Stomach (tissue), 4 donors: ENCODE results near the gene SURF1.

Source experiments
- CTCF ChIP-seq, 7 experiments: fragments of 450-650 bp in 4 of 7; fragments of 200-600 bp in 3 of 7; sonication (generic) in 3 of 7; IDR thresholded peaks; one replicate each; pipeline ENCODE4 v1.5.1; 2016 to 2019; ENCODE audit warnings: antibody characterized with exemption in 7 of 7, control low read depth in 2 of 7, mild to moderate bottlenecking in 1 of 7
- EP300 ChIP-seq: sonication (generic); formaldehyde crosslinking; IDR thresholded peaks from one replicate; pipeline ENCODE4 v1.6.1; 2017; ENCODE audit warnings: antibody characterized with exemption
- POLR2A ChIP-seq, 4 donors: fragments of 450-650 bp; IDR thresholded peaks; one replicate each; pipeline ENCODE4 v1.6.1; 2016; ENCODE audit warnings: antibody characterized with exemption in 4 of 4, control low read depth in 2 of 4, mild to moderate bottlenecking in 1 of 4, moderate library complexity in 1 of 4

GRCh38 chr9:133339641-133340040 lies 16.6 kb downstream of the SURF1 start:
- TF ChIP-seq POLR2A (IDR thresholded peaks at IDR 0.05) (no peak), CTCF (IDR thresholded peaks at IDR 0.05) (no peak), EP300 (no peak)
